Activated CD4-positive, alpha-beta T cell treated with anti-CD3 and anti-CD28 coated beads, Interleukin-2, amount 50 U/mL, for 16 hours (primary cell): ENCODE measurements around the gene UBAC1.

Experiments
- DNase-seq: peaks from one replicate; pipeline ENCODE4 v3.0.0-alpha.2; 2020

Gene UBAC1, protein sequence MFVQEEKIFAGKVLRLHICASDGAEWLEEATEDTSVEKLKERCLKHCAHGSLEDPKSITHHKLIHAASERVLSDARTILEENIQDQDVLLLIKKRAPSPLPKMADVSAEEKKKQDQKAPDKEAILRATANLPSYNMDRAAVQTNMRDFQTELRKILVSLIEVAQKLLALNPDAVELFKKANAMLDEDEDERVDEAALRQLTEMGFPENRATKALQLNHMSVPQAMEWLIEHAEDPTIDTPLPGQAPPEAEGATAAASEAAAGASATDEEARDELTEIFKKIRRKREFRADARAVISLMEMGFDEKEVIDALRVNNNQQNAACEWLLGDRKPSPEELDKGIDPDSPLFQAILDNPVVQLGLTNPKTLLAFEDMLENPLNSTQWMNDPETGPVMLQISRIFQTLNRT

GRCh38 chr9:135961277-135961715, at the start of gene UBAC1:
TSS of gene UBAC1 (minus strand) at chr9:135961373. CDS start at chr9:135961162, 211 bp downstream.
- DNase-seq: peak; percentile 97

DNA sequence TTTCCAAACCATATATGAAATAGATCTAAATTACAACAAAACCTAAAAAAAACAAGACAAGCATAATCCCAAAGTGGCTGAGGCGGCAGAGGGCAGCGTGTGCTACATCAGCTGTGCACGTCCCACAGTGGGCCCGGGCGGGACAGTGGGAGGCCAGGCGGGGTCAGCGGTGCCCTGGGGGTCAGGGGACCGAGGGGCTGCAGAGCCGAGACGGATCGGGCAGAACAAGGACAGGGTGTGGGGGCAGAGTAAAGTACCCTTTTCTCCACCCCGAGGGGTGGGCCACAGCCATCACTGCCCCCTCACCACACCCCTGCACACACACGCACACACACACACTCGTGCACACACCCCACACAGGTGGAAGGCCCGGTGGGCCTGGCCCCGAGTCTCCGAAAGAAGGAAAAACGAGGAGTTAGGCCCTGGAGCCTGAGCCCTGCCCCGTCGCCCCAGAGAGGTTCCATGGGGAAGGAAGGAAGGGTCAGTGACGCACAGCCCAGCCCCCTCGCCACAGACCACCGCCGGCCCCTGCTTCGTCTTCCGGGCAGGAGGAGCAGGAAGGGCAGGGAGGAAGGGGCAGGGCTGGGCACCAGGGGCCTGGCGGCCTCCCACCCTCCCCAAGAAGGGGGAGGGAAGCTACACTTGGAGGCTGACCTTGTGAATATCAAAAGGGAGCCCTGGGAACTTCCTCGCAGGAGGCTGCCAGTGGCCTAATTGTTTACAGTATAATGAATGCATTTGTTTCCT, 49.6 kb upstream of the UBAC1 start:
- no peak for DNase-seq

DNA sequence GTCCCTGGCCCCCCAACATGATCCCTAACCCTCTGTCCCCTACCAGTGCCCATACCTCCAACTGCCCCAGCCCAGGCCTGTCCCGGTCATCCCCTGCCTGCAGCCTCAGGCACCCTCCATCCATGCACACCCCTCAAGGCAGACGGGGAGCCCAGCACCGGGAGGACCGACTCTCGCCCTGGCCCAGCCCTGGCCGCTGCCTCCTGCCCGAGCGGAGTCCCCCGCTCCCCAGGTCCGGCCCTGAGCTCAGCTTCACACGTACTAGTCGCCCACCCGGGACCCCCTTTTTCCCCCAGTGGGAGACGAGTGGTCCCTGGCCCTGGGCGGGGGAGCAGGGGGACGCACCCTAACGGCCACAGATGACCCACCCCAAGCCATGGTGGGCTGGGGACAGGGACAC, 49.0 kb upstream of the UBAC1 start:
- DNase-seq: no peak

GRCh38 chr9:136009516-136009915, 48.3 kb upstream of the UBAC1 start:
- DNase-seq: no peak

GRCh38 chr9:136008693-136008997, 47.5 kb upstream of the UBAC1 start:
- DNase-seq: no peak

GRCh38 chr9:136007934-136008692, 46.9 kb upstream of the UBAC1 start:
- DNase-seq: no peak

DNA sequence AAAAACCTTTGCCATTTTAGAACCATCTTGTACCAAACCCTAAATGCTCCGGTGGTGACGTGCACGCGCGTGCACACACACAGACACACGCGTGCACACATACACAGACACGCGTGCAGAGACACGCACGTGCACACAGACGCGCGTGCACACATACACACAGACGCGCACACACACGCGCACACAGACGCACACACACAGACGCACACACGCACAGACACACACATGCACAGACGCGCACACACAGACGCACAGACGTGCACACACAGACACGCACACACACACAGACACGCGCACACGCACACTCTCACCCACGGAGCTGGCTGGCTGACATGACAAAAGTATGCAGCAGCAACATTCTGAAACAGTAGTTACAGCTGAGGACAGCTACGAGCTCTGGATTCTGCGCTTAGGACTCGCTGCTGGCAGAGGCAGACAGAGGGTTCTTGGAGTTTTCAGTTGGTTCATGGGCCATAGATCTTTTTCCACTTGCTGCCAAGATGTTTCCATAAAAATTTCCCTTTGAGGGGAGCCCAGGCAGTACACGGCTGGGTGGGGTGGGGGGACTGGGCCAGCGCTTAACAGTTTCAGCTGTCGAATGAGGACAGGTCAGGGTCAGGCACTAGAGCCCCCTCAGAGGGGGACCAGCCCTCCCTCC, 46.2 kb upstream of the UBAC1 start:
- DNase-seq: no peak

DNA sequence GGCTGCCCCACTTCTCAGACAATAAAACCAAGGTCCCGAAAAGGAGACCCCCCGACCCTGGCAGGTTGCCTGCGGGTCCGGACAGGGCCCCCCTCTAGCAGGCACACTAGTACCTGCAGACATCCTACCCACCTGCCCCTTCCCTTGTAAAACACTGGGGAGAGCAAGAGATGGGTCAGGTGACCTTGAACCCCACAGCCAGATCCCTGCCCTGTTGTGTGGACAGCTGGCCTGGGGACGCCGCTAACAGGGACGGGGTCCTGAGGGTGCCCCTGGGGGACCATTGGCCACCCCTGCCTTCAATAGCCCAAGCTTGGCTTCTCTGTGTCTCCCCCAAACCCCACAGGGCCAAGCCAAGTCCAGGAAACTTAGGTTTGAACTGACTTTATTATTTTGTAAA, 45.0 kb upstream of the UBAC1 start:
- DNase-seq: no peak

GRCh38 chr9:136004712-136005111, 43.5 kb upstream of the UBAC1 start:
- no peak for DNase-seq

- DNase-seq: no peak
These were observed 43.0 kb upstream of the UBAC1 start for GRCh38 chr9:136004219-136004618.

DNA sequence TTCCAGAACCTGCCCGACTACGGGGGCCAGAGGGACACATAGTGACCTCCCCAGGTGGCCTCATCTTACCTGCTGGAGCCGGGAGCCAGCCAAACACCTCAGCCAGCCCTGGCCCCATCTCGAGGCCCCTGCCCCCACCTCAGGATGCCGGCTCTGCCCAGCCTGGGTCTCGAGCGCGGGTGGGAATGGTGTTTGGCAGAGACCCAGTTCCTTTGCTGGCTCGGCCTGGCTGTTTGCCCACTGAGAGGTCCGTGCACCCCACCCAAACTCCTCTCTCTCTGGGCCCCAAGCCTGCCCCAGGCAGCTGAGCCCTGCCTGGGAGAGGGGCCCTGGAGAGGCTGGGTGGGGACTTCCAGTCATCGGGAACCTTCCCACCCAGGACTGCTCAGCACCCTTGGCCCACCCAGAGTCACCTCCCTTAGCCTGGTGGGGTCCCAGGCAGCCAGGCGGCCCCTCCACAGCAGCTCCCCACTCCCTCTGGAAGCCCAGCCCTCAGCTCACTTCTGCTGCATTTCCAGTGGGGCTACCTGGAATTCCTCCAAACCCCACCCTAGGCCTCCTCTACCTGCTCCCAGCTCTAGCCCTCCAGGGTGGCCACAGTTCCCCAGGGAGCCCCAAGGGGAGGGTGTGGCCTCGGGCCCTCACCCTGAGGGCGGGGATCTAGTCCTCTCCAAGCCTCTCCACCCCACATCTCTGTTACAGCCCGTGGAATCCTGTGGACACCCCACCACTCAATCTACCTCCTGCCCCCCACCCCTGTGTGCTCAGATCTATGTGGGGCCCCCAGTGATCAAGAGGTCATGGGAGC, 42.4 kb upstream of the UBAC1 start:
- DNase-seq: no peak

GRCh38 chr9:136002881-136003280, 41.7 kb upstream of the UBAC1 start:
- no peak for DNase-seq

GRCh38 chr9:136002215-136002614, 41.0 kb upstream of the UBAC1 start:
- DNase-seq: no peak

GRCh38 chr9:136001231-136001630, 40.1 kb upstream of the UBAC1 start:
- no peak for DNase-seq

GRCh38 chr9:135998410-135999071, 37.4 kb upstream of the UBAC1 start:
- DNase-seq: no peak

DNA sequence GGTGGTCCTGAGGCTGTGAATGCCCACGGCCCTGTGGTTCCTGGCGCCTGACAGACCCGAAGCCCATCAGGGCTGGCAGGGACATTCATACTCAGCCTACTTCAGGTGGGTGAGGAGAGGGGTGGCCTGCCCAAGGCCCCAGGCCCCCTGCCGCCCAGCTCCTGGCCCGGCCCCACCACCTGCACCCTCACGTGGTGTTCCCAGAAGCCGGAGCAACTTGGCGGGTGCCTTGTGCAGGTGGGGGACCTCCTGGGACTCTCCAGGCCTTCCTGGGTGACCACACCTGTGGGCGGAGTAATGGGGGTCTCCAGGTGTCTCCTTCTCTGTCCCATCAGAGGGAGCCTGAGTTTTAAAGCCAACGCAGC, 36.8 kb upstream of the UBAC1 start:
- DNase-seq: no peak

DNA sequence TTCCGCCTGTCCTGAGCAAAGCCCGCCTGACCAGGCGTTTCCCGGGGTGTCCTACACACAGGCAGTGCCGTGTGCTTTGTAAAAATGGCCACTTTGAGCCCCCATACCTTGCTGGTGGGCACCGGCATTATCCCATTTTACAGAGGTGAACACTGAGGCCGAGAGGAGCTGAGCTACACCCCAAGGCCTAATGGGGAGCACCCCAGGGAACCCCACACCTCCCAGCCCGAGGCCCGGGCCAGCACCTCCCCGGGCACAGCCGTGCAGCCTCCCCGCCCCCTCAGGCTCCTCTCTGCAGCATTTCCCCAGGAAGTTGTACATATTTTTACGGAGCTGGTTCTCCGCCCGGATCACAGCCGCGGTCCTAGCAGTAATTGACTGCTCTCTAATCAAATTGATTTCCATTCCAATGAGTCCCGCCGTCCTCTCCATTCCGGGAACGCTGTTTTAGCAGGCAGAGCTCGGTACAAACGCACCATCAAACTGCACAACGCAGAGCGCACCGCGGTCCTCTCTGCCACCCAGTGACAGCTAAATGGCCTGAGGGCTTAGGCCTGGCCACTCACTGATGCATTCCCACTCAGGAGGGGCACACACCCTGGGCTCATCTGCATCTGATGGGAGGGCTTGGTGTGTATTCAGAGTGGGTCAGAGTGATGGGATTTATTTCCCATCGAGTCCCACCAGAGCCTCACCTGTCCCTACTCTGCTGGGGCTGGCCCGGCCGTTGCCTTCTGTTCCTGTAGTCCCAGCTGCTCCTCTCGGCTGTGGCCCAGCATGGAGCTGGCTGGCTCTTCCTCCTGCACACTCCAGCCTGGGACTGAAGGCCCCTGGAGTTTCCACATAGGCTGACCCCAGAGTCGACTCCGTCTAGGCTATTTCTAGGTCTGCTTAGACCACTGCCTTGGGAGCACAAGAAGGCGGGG, 36.2 kb upstream of the UBAC1 start:
- DNase-seq: no peak

DNA sequence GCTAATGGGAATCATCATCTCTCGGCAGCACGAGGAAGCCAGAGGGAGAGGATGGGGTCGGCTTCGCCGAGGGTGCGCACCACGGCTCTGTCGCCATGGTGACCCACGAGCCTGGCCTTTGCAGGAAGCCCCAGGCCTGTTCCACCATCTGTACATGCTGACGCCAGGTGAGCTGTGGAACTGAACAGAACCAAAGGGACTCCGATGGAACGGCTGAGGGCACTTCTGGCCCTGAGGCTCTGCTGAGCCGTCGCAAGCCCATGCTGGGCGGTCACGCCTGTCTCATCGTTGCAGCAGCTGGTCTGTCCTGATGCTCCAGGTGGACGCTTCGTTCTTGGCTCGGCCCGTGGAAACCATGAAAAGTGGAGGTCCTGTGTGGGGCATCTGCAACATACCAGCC, 34.6 kb upstream of the UBAC1 start:
- no peak for DNase-seq

GRCh38 chr9:135994501-135995192, 33.5 kb upstream of the UBAC1 start:
- no peak for DNase-seq
